T-helper 1 cell (primary cell): ENCODE measurements around the gene FKBP2.

ENCODE experiments used
- DNase-seq, 5 donors: peaks; one replicate each; pipeline ENCODE4 v3.0.0-alpha.2; 2012 to 2020

The FKBP2 gene

DNA sequence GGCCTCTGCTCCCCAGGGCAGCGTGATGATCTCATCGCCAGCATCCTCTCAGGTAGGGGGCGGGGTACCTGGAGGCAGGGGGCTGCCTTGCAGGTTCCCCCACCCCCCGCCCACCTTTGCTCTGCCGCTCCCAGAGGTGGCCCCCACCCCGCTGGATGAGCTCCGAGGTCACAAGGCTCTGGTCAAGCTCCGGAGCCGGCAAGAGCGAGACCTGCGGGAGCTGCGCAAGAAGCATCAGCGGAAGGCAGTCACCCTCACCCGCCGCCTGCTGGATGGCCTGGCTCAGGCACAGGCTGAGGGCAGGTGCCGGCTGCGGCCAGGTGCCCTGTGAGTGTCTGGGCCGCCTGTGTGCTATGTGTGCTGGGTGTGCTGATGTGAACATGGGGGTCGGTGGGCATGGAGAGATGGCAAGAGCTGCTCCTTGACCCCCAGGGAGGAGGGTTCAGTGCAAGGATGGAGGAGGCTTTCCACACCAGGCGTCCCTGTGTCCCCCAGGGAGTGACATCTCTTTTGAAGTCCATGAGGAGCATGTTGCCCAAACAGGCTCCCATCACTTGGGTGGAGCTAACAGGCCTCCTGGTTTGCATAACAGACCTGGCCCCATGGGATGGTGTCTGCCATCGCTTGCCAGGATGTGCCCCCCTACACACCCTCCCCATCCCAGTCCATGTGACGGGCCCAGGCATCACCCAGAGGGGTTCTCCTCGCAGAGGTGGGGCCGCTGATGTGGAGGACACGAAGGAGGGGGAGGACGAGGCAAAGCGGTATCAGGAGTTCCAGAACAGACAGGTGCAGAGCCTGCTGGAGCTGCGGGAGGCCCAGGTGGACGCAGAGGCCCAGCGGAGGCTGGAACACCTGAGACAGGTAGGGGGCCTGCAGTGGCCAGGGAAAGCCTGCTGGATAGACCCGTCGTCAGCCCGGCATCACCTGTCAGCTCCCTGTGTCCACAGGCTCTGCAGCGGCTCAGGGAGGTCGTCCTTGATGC lies 24.6 kb downstream of the FKBP2 start:
- no peak for DNase-seq

- DNase-seq: no peak
Measured at GRCh38 chr11:64266339-64266738, 25.4 kb downstream of the FKBP2 start.

DNA sequence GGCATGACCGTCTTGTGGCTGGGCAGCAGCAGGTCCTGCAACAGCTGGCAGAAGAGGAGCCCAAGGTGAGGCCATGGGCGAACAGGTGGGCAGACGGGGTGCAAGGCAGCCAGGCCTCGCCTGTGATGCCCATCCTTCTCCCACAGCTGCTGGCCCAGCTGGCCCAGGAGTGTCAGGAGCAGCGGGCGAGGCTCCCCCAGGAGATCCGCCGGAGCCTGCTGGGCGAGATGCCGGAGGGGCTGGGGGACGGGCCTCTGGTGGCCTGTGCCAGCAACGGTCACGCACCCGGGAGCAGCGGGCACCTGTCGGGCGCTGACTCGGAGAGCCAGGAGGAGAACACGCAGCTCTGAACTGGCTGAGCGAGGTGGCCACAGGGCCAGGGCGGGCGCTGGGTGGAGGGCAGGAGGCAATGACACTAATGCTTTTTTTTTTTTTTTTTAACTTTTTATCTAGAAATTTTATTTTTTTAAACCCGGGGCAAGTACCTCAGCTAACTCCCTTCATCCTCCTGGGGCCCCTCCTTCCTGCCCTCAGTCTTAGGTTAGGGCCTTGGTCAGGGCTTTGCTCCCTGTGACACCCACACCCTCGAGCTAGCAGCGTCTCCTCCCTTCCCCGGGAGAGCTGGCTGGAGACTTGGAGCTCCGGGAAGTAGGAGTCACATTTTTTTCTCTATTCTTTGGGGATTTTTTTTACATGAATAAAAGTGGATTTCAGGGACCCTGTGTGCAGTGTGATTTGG lies 26.5 kb downstream of the FKBP2 start:
- DNase-seq: no peak

- DNase-seq: no peak
Measured at GRCh38 chr11:64268025-64268892, 27.4 kb downstream of the FKBP2 start.

DNA sequence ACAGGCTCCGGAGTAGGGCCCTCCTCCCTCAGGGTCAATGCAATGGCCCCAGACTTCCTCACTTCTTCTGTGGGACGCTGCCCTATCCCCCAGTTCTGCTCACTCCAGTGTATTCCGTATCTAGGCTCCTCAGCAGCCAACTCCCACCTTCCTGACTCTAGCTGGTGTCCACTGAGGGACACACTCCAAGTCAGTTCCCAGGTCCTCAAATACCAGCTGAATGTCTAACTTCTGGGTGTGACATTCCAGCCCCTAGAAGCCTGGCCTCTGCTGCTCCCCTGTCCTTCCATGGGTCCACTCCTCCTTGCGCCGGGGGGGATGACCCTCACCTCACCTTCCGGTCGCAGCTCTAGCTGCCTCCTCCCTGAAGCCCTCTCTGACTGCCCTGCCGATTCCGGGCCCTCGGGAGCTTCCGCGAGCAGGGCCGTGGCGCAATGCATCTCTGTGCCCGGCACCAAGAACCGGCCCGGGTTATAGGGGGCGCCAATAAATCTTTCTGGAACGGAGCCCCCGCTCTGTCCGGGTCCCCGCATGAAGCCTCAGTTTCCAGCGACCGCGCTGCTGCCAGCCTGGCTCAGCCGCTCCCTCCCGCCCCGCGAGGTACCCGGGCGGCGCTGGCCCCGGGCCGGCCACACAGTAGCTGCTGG lies 28.1 kb downstream of the FKBP2 start:
- DNase-seq: peak in 3 of 5 donors; percentile 25 to 63 (median 27)

GRCh38 chr11:64269540-64270220 lies 28.8 kb downstream of the FKBP2 start:
- peak; percentile 94 to 99 (median 96) for DNase-seq

- DNase-seq: no peak
Measured at GRCh38 chr11:64275031-64275800, 34.3 kb downstream of the FKBP2 start.

DNA sequence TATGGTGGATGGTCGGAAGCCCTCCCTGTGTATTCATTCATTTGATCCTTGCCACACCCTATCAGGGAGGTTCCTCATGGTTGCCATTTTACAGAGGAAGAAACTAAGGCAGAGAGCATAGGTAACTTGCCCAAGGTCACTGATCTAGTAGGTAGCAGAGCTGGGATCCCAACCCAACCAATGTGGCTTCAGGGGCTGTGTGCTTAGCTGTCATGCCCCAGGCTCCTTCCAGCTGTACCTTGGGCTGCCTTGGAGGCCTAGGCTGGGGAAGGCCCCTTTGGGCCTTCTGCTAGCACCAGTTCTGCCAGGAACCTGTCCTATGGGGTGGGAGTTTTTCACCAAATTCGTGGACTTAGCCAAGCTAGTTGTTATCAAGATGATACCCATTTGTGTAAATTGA lies 34.9 kb downstream of the FKBP2 start:
- no peak for DNase-seq

DNA sequence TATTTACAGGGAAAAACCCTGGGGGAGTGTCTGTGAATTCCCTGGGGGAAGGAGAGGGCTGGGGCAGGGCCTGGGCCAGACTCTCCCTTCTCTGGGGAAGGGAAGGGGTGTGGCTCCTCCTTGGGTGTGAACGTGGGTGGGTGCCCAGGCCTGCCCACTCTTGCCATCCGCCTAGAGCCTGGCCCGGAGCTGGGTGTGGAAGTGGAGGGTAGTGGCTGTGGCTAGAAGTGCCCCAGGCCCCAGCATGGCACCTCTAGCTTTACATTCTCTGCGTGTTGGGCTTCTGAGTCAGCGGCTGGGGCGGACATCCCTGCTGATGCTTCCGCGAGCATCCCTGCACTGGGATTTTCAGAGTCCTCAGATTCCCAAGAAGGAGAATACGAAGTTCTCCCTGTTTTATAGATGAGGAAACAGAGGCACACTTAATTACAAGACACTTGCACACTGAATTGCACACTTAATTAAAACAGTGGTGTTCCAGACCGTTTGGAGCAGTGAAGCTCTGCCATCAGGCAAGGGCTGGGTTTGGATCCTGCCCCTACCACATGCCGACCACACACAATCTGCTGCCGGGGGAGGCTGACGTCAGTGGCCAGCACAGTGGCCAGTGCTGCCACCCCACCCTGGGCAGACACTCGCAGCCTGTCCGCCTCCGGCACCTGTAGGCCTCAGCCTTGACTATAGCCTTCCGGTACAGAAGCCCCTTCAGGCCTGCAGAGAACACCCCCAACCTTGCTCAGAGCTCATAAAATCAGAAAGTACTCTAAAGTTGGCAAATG lies 35.9 kb downstream of the FKBP2 start:
- no peak for DNase-seq

DNA sequence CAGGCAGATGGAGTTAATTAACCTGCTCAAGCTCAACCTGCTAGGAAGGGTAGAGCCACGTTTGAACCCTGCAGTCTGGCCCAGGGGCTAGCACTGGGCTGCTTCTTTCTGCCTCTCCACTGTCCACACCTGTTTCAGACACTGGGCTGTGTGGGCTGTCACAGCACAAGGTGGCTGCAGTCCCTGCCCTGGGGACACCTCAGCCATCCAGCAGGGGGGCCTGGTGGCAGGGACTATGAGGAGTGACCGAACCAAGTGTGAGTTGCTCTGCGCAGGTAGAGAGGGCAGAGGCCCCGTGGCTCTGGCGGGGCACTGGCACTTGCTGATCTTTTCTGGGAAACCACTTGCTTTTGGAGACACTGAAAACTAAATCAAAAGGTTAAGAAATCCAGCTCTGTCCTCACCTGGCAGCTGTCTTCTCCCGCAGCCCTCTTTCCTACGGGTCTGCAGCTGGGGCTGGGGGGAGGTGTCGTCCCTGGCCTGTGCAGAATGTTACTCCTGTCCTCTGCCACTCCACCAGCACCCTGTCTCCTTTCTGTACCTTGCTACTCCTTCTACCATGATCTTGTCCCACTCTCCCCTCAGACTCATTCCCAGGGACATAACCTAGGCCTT lies 37.8 kb downstream of the FKBP2 start:
- no peak for DNase-seq

DNA sequence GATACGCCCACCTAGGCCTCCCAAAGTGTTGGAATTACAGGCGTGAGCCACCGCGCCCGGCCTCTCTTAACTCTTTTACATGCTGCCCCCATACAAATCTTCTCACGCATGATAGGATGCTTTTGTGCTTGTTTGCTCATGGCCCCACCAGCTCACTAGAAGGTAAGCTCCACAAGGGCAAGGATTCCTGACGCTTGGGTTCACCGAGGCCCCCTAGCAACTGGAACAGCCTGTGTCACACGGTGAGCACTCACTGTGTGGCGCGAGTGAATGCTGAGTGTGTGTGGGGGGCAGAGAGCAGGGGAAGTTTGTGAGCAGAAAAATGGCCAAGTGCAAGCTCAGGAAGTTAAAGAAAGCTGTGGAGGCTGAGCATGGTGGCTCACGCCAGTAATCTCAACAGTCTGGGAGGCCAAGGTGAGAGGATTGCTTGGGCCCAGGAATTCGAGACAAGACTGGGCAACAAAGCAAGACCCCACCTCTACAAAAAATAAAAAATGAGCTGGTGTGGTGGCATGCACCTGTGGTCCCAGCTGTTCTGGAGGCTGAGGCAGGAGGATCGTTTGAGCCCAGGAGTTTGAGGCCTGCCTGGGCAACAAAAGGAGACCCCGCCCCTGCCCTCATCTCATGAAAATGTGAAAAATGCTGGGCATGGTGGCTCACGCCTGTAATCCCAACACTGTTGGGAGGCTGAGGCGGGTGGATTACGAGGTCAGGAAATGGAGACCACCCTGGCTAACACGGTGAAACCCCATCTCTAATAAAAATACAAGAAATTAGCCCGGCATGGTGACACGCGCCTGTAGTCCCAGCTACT lies 41.3 kb downstream of the FKBP2 start:
- DNase-seq: no peak

GRCh38 chr11:64283092-64283491 lies 42.2 kb downstream of the FKBP2 start:
- DNase-seq: no peak

GRCh38 chr11:64284048-64284961 lies 43.4 kb downstream of the FKBP2 start, which contains the start of gene BAD:
TSS of gene BAD (minus strand) at chr11:64284665. CDS start at chr11:64284368, 297 bp downstream.
- DNase-seq: peak; percentile 89 to 94 (median 92)

GRCh38 chr11:64284962-64285884 lies 44.3 kb downstream of the FKBP2 start, which contains the start of gene GPR137:
TSS of gene GPR137 (plus strand) at chr11:64285848. CDS start at chr11:64286525, 677 bp downstream.
- peak; percentile 78 to 88 (median 87) for DNase-seq

DNA sequence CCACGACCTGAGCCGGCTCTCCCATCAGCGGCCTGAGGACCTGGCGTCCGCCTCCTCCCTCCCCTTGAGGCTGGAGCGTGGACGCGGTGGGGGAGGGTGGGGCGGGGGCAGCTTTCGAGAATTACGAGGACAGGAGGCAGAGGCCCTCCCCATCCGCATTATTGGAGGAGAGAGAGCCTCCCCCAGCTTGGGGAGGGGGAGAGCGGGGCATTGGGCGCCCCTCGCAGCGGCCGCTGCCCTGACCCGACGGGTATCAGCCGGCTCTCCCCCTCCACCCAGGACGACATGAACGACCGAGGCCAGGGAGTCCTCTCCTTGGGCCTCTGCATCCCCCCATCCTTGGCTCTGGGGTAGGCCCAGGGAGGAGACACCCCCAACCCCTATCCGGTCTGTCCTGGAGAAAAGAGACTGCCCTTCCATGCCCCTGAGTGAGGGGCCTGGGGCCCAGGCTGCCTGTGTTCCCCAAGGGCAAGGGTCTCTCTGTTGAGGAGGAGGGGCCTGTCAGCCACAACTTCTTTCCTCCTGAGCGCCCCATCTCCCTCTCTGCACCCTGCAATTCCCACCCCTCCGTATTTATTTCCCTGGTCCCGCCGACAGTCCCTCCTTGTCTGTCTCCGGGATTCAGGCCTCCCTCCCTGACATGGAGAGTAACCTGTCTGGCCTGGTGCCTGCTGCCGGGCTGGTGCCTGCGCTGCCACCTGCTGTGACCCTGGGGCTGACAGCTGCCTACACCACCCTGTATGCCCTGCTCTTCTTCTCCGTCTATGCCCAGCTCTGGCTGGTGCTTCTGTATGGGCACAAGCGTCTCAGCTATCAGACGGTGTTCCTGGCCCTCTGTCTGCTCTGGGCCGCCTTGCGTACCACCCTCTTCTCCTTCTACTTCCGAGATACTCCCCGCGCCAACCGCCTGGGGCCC lies 45.2 kb downstream of the FKBP2 start:
- peak in 1 of 5 donors; percentile 40 for DNase-seq
